Naive thymus-derived CD4-positive, alpha-beta T cell (primary cell): ENCODE data around the gene DUSP10. TPM values are rescaled to one million over a fixed set of nuclear protein-coding genes. Genes with fewer than 3 reads are reported as not detected.
A peak's percentile ranks its signal among the peaks of the same experiment; 100 is the strongest.

Experiments used
- ATAC-seq: fragments of 150-1000 bp; cut with Tn5 transposase; 2 replicates; pipeline ENCODE4 v1.10.0; 2021; ENCODE audit warnings: mild to moderate bottlenecking, moderate library complexity
- CTCF ChIA-PET: fragments of 350-600 bp; sonication (Branson Sonifier 250); formaldehyde crosslinking; loops from one replicate; lab custom pipeline; 2021; ENCODE audit warnings: antibody characterized with exemption; lab: Charles Lee
- POLR2A ChIA-PET: fragments of 350-600 bp; sonication (Branson Sonifier 250); formaldehyde crosslinking; loops from one replicate; lab custom pipeline; 2021; ENCODE audit warnings: antibody characterized with exemption, inconsistent platforms; lab: Charles Lee
- DNase-seq, 9 donors: peaks; one replicate each; pipeline versions ENCODE4 v3.0.0 to v3.0.0-alpha.2; 2020 to 2022; ENCODE audit warnings: mixed read lengths in 1 of 9
- H3K27ac ChIP-seq: one replicate; pipeline ENCODE4 v1.7.0; 2013; ENCODE audit warnings: mild to moderate bottlenecking, low read depth, low read length, moderate library complexity
- H3K27me3 ChIP-seq, 2 donors: one replicate each; pipeline ENCODE4 v1.7.0; 2013; ENCODE audit warnings: low read length in 2 of 2, mild to moderate bottlenecking in 2 of 2, moderate library complexity in 2 of 2; ENCODE audit not compliant: control insufficient read depth in 2 of 2, insufficient read depth in 2 of 2
- H3K36me3 ChIP-seq, 3 experiments: 1 replicate in 2 of 3; 2 replicates in 1 of 3; pipeline ENCODE4 v1.7.0; 2013; ENCODE audit warnings: low read length in 3 of 3, mild to moderate bottlenecking in 3 of 3, moderate library complexity in 1 of 3; ENCODE audit not compliant: insufficient read depth in 3 of 3, control insufficient read depth in 2 of 3
- H3K4me1 ChIP-seq, 2 donors: one replicate each; pipeline ENCODE4 v1.7.0; 2013; ENCODE audit warnings: low read length in 2 of 2, mild to moderate bottlenecking in 2 of 2, moderate library complexity in 1 of 2; ENCODE audit not compliant: control insufficient read depth in 2 of 2, insufficient read depth in 2 of 2
- H3K4me3 ChIP-seq: 2 replicates; pipeline ENCODE4 v1.7.0; 2013; ENCODE audit warnings: mild to moderate bottlenecking, low read length
- H3K9me3 ChIP-seq, 3 experiments: 1 replicate in 2 of 3; 2 replicates in 1 of 3; pipeline ENCODE4 v1.7.0; 2013; ENCODE audit warnings: low read length in 3 of 3; ENCODE audit not compliant: control insufficient read depth in 2 of 3
- H3K27ac Mint-ChIP-seq, 9 donors: one replicate each; pipeline ENCODE4 v1.8.0; 2020 to 2022; ENCODE audit warnings: mixed read lengths in 9 of 9, mild to moderate bottlenecking in 8 of 9, moderate library complexity in 5 of 9, inconsistent platforms in 2 of 9
- H3K27me3 Mint-ChIP-seq, 5 donors: one replicate each; pipeline ENCODE4 v1.8.0; 2021 to 2022; ENCODE audit warnings: mixed read lengths in 5 of 5, mild to moderate bottlenecking in 1 of 5
- H3K36me3 Mint-ChIP-seq, 5 donors: one replicate each; pipeline ENCODE4 v1.8.0; 2020 to 2022; ENCODE audit warnings: mixed read lengths in 5 of 5, mild to moderate bottlenecking in 3 of 5, inconsistent platforms in 1 of 5
- H3K4me1 Mint-ChIP-seq, 7 donors: one replicate each; pipeline ENCODE4 v1.8.0; 2020 to 2022; ENCODE audit warnings: mixed read lengths in 7 of 7, mild to moderate bottlenecking in 3 of 7, inconsistent platforms in 1 of 7
- H3K4me3 Mint-ChIP-seq, 10 donors: one replicate each; pipeline ENCODE4 v1.8.0; 2020 to 2022; ENCODE audit warnings: mild to moderate bottlenecking in 10 of 10, mixed read lengths in 10 of 10, moderate library complexity in 6 of 10, inconsistent platforms in 2 of 10
- H3K9me3 Mint-ChIP-seq, 11 donors: one replicate each; pipeline ENCODE4 v1.8.0; 2020 to 2022; ENCODE audit warnings: mixed read lengths in 11 of 11, mild to moderate bottlenecking in 4 of 11, inconsistent platforms in 1 of 11, moderate library complexity in 1 of 11
- intact Hi-C, 2 donors: fragments of 100-400 bp; cut with micrococcal nuclease; formaldehyde crosslinking; loops; one replicate each; pipeline ENCODE4 v1.15.1; 2023
- polyA plus RNA-seq, 2 donors: library from polyadenylated mRNA; unstranded; fragments of 300-500 nt; fragmentation: Illumina TruSeq; gene quantifications; one replicate each; pipeline ENCODE4 v1.2.3, GENCODE V29; 2021
- total RNA-seq, 6 experiments: library from RNA in 5 of 6; stranded (reverse) in 5 of 6; gene quantifications; 1 replicate in 5 of 6; 2 replicates in 1 of 6; pipeline ENCODE4 v1.2.3 and lab custom pipeline; 2021 to 2026

Gene DUSP10
- total and polyA plus RNA-seq, 7 experiments from 2014 or later: 2.5 to 60.6 (median 3.7) TPM

GRCh38 chr1:221761354-221762002 lies 19.6 kb upstream of the DUSP10 start:
- Mint-ChIP-seq H3K4me3 (no peak overlapping the region), H3K27me3 (no peaks in the 10 kb centered on the region), H3K36me3 (peaks cover 0 to 17% (median 0%) of the 10 kb centered on the region in 5 donors), H3K27ac (no peak overlapping the region), H3K9me3 (peaks cover 0 to 9% (median 0%) of the 10 kb centered on the region in 11 donors), H3K4me1 (peaks cover 0 to 50% (median 5%) of the 10 kb centered on the region in 7 donors)
- ChIA-PET CTCF (no interaction called here), POLR2A (interaction anchor here (1.1 kb wide), 1 partner anchor 18 kb away, joined by 3 read pairs; no protein-coding TSS in a partner anchor)
- H3K36me3 ChIP-seq: no peaks in the 10 kb centered on the region
- no peaks in the 10 kb centered on the region for H3K4me1 ChIP-seq
- no peaks in the 10 kb centered on the region for H3K9me3 ChIP-seq
- H3K4me3 ChIP-seq: no peak overlapping the region
- DNase-seq (no peak), ATAC-seq (no peak)
- intact Hi-C loops: no loop called here
- no peak overlapping the region for H3K27ac ChIP-seq
- H3K27me3 ChIP-seq: no peaks in the 10 kb centered on the region

GRCh38 chr1:221760911-221761310 lies 19.0 kb upstream of the DUSP10 start:
- ChIA-PET CTCF (no interaction called here), POLR2A (interaction anchor here (0.7 to 1.1 kb wide), 2 partner anchors 19 to 520 kb away, joined by 3 read pairs; no protein-coding TSS in a partner anchor)
- Histone ChIP-seq H3K4me3 (no peak overlapping the region), H3K4me1 (no peaks in the 10 kb centered on the region), H3K27me3 (no peaks in the 10 kb centered on the region), H3K27ac (no peak overlapping the region), H3K36me3 (no peaks in the 10 kb centered on the region), H3K9me3 (no peaks in the 10 kb centered on the region)
- intact Hi-C loops: no loop called here
- H3K4me3 Mint-ChIP-seq: no peak overlapping the region
- DNase-seq (no peak), ATAC-seq (no peak)
- peaks cover 0 to 51% (median 5%) of the 10 kb centered on the region in 7 donors for H3K4me1 Mint-ChIP-seq
- no peaks in the 10 kb centered on the region for H3K27me3 Mint-ChIP-seq
- H3K9me3 Mint-ChIP-seq: peaks cover 0 to 13% (median 0%) of the 10 kb centered on the region in 11 donors
- H3K27ac Mint-ChIP-seq: no peak overlapping the region
- H3K36me3 Mint-ChIP-seq: peaks cover 0 to 23% (median 0%) of the 10 kb centered on the region in 5 donors

GRCh38 chr1:221759436-221759835 lies 17.5 kb upstream of the DUSP10 start:
- ChIA-PET POLR2A (no interaction called here), CTCF (no interaction called here)
- H3K36me3 ChIP-seq: no peaks in the 10 kb centered on the region
- Mint-ChIP-seq H3K27ac (no peak overlapping the region), H3K4me1 (peaks cover 0 to 58% (median 6%) of the 10 kb centered on the region in 7 donors), H3K36me3 (peaks cover 0 to 29% (median 0%) of the 10 kb centered on the region in 5 donors), H3K27me3 (no peaks in the 10 kb centered on the region), H3K4me3 (no peak overlapping the region), H3K9me3 (peaks cover 0 to 18% (median 0%) of the 10 kb centered on the region in 11 donors)
- intact Hi-C loops: no loop called here
- H3K27ac ChIP-seq: no peak overlapping the region
- no peak for DNase-seq
- no peaks in the 10 kb centered on the region for H3K27me3 ChIP-seq
- no peak overlapping the region for H3K4me3 ChIP-seq
- no peaks in the 10 kb centered on the region for H3K9me3 ChIP-seq
- ATAC-seq: no peak
- H3K4me1 ChIP-seq: no peaks in the 10 kb centered on the region

GRCh38 chr1:221758455-221758854 lies 16.6 kb upstream of the DUSP10 start:
- peak overlapping the region in 1 of 10 donors; percentile 36 for H3K4me3 Mint-ChIP-seq
- no peak for DNase-seq
- Histone ChIP-seq H3K27me3 (no peaks in the 10 kb centered on the region), H3K4me3 (no peak overlapping the region), H3K36me3 (no peaks in the 10 kb centered on the region), H3K9me3 (no peaks in the 10 kb centered on the region), H3K27ac (no peak overlapping the region), H3K4me1 (no peaks in the 10 kb centered on the region)
- no peak for ATAC-seq
- peaks cover 0 to 66% (median 8%) of the 10 kb centered on the region in 7 donors for H3K4me1 Mint-ChIP-seq
- POLR2A ChIA-PET: no interaction called here
- peaks cover 0 to 23% (median 0%) of the 10 kb centered on the region in 11 donors for H3K9me3 Mint-ChIP-seq
- no peak overlapping the region for H3K27ac Mint-ChIP-seq
- peaks cover 0 to 34% (median 0%) of the 10 kb centered on the region in 5 donors for H3K36me3 Mint-ChIP-seq
- intact Hi-C loops: no loop called here
- CTCF ChIA-PET: no interaction called here
- no peaks in the 10 kb centered on the region for H3K27me3 Mint-ChIP-seq

- POLR2A ChIA-PET: interaction anchor here (1.2 kb wide), 1 partner anchor 15 kb away, joined by 4 read pairs; the partner anchor contains the start of gene DUSP10
Measured at GRCh38 chr1:221756830-221757551, 15.1 kb upstream of the DUSP10 start.

GRCh38 chr1:221753828-221754188 lies 11.9 kb upstream of the DUSP10 start:
- POLR2A ChIA-PET: no interaction called here
- Mint-ChIP-seq H3K9me3 (peaks cover 0 to 27% (median 0%) of the 10 kb centered on the region in 11 donors), H3K27ac (peak overlapping the region in 1 of 9 donors; percentile 60)

More at GRCh38 chr1:221756830-221757551, 15.1 kb upstream of the DUSP10 start:
- Mint-ChIP-seq H3K4me1 (peaks cover 0 to 74% (median 8%) of the 10 kb centered on the region in 7 donors), H3K4me3 (no peak overlapping the region), H3K27me3 (no peaks in the 10 kb centered on the region), H3K27ac (no peak overlapping the region), H3K36me3 (peaks cover 0 to 38% (median 0%) of the 10 kb centered on the region in 5 donors), H3K9me3 (peaks cover 0 to 26% (median 0%) of the 10 kb centered on the region in 11 donors)
- H3K27me3 ChIP-seq: no peaks in the 10 kb centered on the region
- ATAC-seq: no peak
- H3K36me3 ChIP-seq: no peaks in the 10 kb centered on the region
- CTCF ChIA-PET: interaction anchor here (1.4 kb wide), 1 partner anchor 15 kb away, joined by 3 read pairs; the partner anchor contains the start of gene DUSP10
- intact Hi-C loops: no loop called here
- H3K27ac ChIP-seq: no peak overlapping the region
- no peak for DNase-seq
- H3K9me3 ChIP-seq: no peaks in the 10 kb centered on the region
- no peak overlapping the region for H3K4me3 ChIP-seq
- no peaks in the 10 kb centered on the region for H3K4me1 ChIP-seq

More at GRCh38 chr1:221753828-221754188, 11.9 kb upstream of the DUSP10 start:
- intact Hi-C loops: loop anchor here in 1 of 2 donors (1.0 kb wide), 2 partner anchors 11 to 23 kb away; no protein-coding TSS in a partner anchor
- H3K9me3 ChIP-seq: no peaks in the 10 kb centered on the region
- DNase-seq (no peak), ATAC-seq (no peak)
- H3K27ac ChIP-seq: no peak overlapping the region
- peaks cover 0 to 45% (median 0%) of the 10 kb centered on the region in 5 donors for H3K36me3 Mint-ChIP-seq
- peaks cover 0 to 59% (median 4%) of the 10 kb centered on the region in 7 donors for H3K4me1 Mint-ChIP-seq
- peak overlapping the region in 1 of 10 donors; percentile 67 for H3K4me3 Mint-ChIP-seq
- H3K4me3 ChIP-seq: no peak overlapping the region
- H3K4me1 ChIP-seq: no peaks in the 10 kb centered on the region
- no peaks in the 10 kb centered on the region for H3K36me3 ChIP-seq
- no peaks in the 10 kb centered on the region for H3K27me3 ChIP-seq
- CTCF ChIA-PET: no interaction called here
- H3K27me3 Mint-ChIP-seq: no peaks in the 10 kb centered on the region
